SK-N-SH (cell line): Measurements from ENCODE around the gene PLXNB1.

Source experiments
- CTCF ChIP-seq: fragments of 200-600 bp; sonication (generic); IDR thresholded peaks from 2 replicates; pipeline ENCODE4 v1.6.1; 2017; ENCODE audit warnings: antibody characterized with exemption, mild to moderate bottlenecking, moderate library complexity
- EZH2phosphoT487 ChIP-seq: fragments of 200-600 bp; sonication (generic); IDR thresholded peaks from 2 replicates; pipeline ENCODE4 v1.6.1; 2017; ENCODE audit warnings: low read depth, mixed run types, mild to moderate bottlenecking, antibody characterized with exemption, moderate library complexity, borderline replicate concordance
- FOXM1 ChIP-seq: IDR thresholded peaks from 2 replicates; pipeline ENCODE4 v1.4.0; 2012; ENCODE audit warnings: low read depth, mild to moderate bottlenecking
- JUND ChIP-seq: IDR thresholded peaks from 2 replicates; pipeline ENCODE4 v1.4.0; 2012
- MAX ChIP-seq: IDR thresholded peaks from 2 replicates; pipeline ENCODE4 v1.4.0; 2012; ENCODE audit warnings: low read depth
- POLR2AphosphoS5 ChIP-seq: IDR thresholded peaks from 2 replicates; pipeline ENCODE4 v1.6.1; 2012; ENCODE audit warnings: low read depth, low read length
- RAD21 ChIP-seq: IDR thresholded peaks from 2 replicates; pipeline ENCODE4 v1.6.1; 2012; ENCODE audit warnings: mild to moderate bottlenecking, low read length
- REST ChIP-seq: IDR thresholded peaks from 2 replicates; pipeline ENCODE4 v1.6.1; 2012; ENCODE audit warnings: mild to moderate bottlenecking, low read depth, low read length, moderate library complexity
- SMC3 ChIP-seq: IDR thresholded peaks from 2 replicates; pipeline ENCODE4 v1.6.1; 2012; ENCODE audit warnings: low read depth, low read length, improper control_type of control experiment
- TEAD4 ChIP-seq: IDR thresholded peaks from 2 replicates; pipeline ENCODE4 v1.4.0; 2012; ENCODE audit warnings: mild to moderate bottlenecking, borderline replicate concordance; ENCODE audit not compliant: insufficient read depth

- TF ChIP-seq EZH2phosphoT487 (no peak), JUND (no peak), CTCF (no peak), MAX (no peak), SMC3 (no peak), FOXM1 (no peak), RAD21 (no peak), REST (no peak), POLR2AphosphoS5 (no peak), TEAD4 (no peak)
Observed at GRCh38 chr3:48467110-48467454, 37.2 kb upstream of the PLXNB1 start.
